Right cardiac atrium (tissue), 5 donors: ENCODE results near the gene CMSS1. TPM values are rescaled to one million over a fixed set of nuclear protein-coding genes. Genes with fewer than 3 reads are reported as not detected.

Experiments used
- ATAC-seq, 2 donors: fragments of 200-7000 bp; cut with Tn5 transposase; one replicate each; pipeline versions ENCODE4 v1.8.0 to v1.9.1; 2020; ENCODE audit warnings: moderate library complexity in 2 of 2, mild to moderate bottlenecking in 1 of 2
- DNase-seq, 3 donors: peaks; one replicate each; pipeline ENCODE4 v3.0.0-alpha.2; 2020
- H3K27ac ChIP-seq: one replicate; pipeline ENCODE4 v1.5.1; 2013; ENCODE audit warnings: mild to moderate bottlenecking, low read length, control low read depth, moderate library complexity
- H3K27me3 ChIP-seq: one replicate; pipeline ENCODE4 v1.6.1; 2013; ENCODE audit not compliant: control insufficient read depth, insufficient read depth
- H3K4me1 ChIP-seq: one replicate; pipeline ENCODE4 v1.6.1; 2013; ENCODE audit warnings: low read length; ENCODE audit not compliant: control insufficient read depth, insufficient read depth
- H3K4me3 ChIP-seq: one replicate; pipeline ENCODE4 v1.5.1; 2013; ENCODE audit warnings: low read length, control low read depth
- H3K9me3 ChIP-seq: one replicate; pipeline ENCODE4 v1.6.1; 2013; ENCODE audit warnings: low read length; ENCODE audit not compliant: control insufficient read depth
- WGBS: extraction: QIAGEN DNeasy Blood & Tissue Kit; methylation state at CpG from one replicate; pipeline ENCODE4 v1.1.7; 2013; 5-methylcytosine and 5-hydroxymethylcytosine counted together
- intact Hi-C, 4 donors: fragments of 100-400 bp; cut with DNase I; formaldehyde crosslinking; loops; one replicate each; pipeline versions ENCODE4 v1.11.0 to v1.14.0; 2022 to 2023
- polyA plus RNA-seq: library from polyadenylated mRNA; stranded (reverse); fragments of 200-250 nt; gene quantifications from one replicate; pipeline ENCODE4 v1.2.3, GENCODE V29; 2013
- total RNA-seq, 4 donors: library from RNA; stranded (reverse); fragmentation: NEBNext Ultra II Directional; extraction: Animal tissue kit (Norgen Biotek cat#: 25700); gene quantifications; one replicate each; pipeline ENCODE4 v1.2.1, GENCODE V29; 2021
- donor health status: healthy with polysubstance abuse.
- donor health status: DM: no; HTN: yes; CAD: no.
- donor health status: DM: no; HTN: no; CAD: no.
- donor health status: DM: no; HTN: yes; CAD: no; lungs with severe emphysema.
- donor health status: DM: yes; HTN: yes; CAD: no.

The CMSS1 gene
- total and polyA plus RNA-seq, 5 donors: 18.9 to 33.8 (median 26.6) TPM

DNA sequence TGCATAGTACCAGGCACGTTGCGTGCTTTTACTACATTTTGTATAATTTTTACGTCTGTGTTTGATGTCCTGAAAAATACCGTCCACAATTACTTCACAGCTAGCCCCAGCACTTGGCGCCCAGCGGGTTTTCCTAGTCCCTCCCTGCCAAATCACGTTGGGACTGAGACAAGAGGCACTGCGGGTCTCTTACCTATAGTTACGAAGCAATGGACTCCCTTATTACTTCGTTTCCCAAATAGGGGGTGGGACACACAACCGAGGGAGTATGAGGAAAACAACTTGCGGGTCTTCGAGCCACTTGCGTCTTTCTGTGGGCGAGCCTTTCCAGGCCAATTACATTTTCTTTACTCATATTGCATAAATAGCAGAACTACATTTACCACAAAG lies 620 bp upstream of the CMSS1 start:
- DNase-seq (peak in 1 of 3 donors; percentile 49), ATAC-seq (no peak)
- WGBS: 2% methylated on average over 15 of the region's 15 CpGs
- intact Hi-C loops: no loop called here
- peak overlapping the region; percentile 61 for H3K4me3 ChIP-seq
- peak overlapping the region; percentile 52 for H3K27ac ChIP-seq
- H3K9me3 ChIP-seq: no peaks in the 10 kb centered on the region
- peaks cover 2% of the 10 kb centered on the region for H3K4me1 ChIP-seq
- no peaks in the 10 kb centered on the region for H3K27me3 ChIP-seq

DNA sequence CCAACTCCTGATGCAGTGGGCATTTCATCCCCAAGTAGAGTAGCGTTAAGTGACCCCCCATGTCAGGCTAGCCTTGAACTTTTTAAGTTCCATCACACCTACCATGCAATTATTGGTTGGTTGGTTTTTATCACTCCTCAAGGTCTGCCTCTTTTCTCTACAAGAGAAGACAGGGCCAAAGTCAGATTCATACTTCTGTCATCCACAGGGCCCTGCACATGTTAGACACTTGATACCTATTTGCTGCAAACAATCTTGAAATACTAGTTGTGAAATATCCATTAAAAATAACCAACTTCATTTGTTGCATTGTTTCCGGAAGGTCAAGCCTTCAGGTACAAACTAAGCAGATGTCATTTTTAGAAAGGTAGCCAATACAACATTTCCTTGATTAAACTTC lies 1.2 kb downstream of the CMSS1 start:
- H3K27ac ChIP-seq: no peak overlapping the region
- ATAC-seq (no peak), DNase-seq (no peak)
- H3K4me3 ChIP-seq: no peak overlapping the region
- WGBS: 90% methylated on average over 2 of the region's 2 CpGs
- intact Hi-C loops: no loop called here
- no peaks in the 10 kb centered on the region for H3K9me3 ChIP-seq
- no peaks in the 10 kb centered on the region for H3K27me3 ChIP-seq
- H3K4me1 ChIP-seq: peaks cover 3% of the 10 kb centered on the region

DNA sequence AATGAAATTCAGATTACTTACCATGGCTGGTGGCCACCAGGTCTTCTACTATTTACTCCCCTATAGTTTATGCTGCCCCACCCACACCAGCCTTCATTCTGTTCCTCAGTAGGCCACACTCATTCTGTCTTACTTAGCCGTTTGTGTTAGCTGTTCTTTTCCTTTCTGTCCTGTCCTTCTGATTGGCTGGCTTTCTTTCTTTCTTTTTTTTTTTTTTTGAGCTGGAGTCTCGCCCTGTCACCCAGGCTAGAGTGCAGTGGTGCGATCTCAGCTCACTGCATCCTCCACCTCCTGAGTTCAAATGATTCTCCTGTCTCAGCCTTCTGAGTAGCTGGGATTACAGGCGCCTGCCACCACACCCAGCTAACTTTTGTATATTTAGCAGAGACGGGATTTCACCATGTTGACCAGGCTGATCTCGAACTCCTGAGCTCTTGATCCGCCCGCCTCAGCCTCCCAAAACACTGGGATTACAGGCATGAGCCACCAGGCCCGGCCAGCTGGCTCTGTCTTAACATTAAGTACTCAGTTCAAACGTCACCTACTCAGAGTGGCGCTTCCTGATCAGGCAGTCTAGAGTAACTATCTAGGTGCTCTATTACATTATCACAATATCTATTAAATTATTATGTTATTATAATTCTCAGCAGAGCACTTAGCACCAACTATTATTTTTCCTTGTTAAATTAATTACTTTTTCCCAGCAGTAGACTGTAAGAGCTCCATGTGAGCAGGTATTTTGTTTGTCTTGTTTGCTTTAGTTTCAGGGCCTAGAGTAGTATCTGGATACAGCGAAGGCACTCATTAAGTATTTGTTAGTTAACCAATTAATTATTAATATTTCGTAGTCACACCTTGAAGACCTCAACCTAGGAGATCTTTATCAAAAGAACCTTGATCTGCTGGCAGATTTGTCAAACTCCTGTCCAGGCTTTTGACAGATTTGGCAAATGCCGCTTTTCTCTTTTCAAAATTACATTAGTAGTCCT lies 6.4 kb downstream of the CMSS1 start:
- DNase-seq: peak in 1 of 3 donors; percentile 25
- H3K9me3 ChIP-seq: no peaks in the 10 kb centered on the region
- H3K27ac ChIP-seq: no peak overlapping the region
- H3K4me1 ChIP-seq: peaks cover 3% of the 10 kb centered on the region
- WGBS: 86% methylated on average over 14 of the region's 14 CpGs
- no peak for ATAC-seq
- H3K27me3 ChIP-seq: no peaks in the 10 kb centered on the region
- H3K4me3 ChIP-seq: no peak overlapping the region
- intact Hi-C loops: no loop called here

- intact Hi-C loops: no loop called here
- ATAC-seq: no peak
- no peaks in the 10 kb centered on the region for H3K9me3 ChIP-seq
- peaks cover 3% of the 10 kb centered on the region for H3K4me1 ChIP-seq
- DNase-seq: no peak
- no peaks in the 10 kb centered on the region for H3K27me3 ChIP-seq
- no peak overlapping the region for H3K4me3 ChIP-seq
- WGBS: 74% methylated on average over 3 of the region's 3 CpGs
- H3K27ac ChIP-seq: no peak overlapping the region
These were observed 7.5 kb downstream of the CMSS1 start for GRCh38 chr3:99825004-99825640.

DNA sequence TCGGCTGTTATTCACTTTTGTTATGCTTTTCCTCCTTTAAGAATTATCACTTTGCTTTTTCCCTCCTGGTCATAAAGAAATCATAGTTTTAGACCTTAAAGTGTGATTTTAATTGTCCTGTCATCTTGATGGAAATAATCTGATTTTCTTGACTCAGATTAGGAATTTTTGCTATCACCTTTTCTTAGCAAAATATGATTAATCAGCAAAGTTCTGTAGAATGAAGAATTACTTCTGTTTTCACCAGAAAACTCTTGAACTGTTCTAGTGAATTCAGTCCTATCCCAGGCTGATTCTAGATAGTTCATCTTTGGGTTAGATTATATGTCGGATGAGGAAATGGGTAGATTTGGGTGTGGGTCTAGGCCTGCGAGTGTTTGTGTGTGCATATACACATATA lies 12.2 kb downstream of the CMSS1 start:
- H3K4me1 ChIP-seq: peaks cover 3% of the 10 kb centered on the region
- no peak for ATAC-seq
- no peaks in the 10 kb centered on the region for H3K27me3 ChIP-seq
- H3K4me3 ChIP-seq: no peak overlapping the region
- H3K27ac ChIP-seq: no peak overlapping the region
- intact Hi-C loops: loop anchor here in 1 of 4 donors (5.0 kb wide), 1 partner anchor 427 kb away; no protein-coding TSS in a partner anchor
- 96% methylated on average over 3 of the region's 3 CpGs for WGBS
- no peaks in the 10 kb centered on the region for H3K9me3 ChIP-seq
- no peak for DNase-seq

- ATAC-seq (peak in 1 of 2 donors; percentile 34), DNase-seq (no peak)
- no peak overlapping the region for H3K27ac ChIP-seq
- H3K9me3 ChIP-seq: no peaks in the 10 kb centered on the region
- 44% methylated on average over 4 of the region's 4 CpGs for WGBS
- H3K27me3 ChIP-seq: no peaks in the 10 kb centered on the region
- intact Hi-C loops: loop anchor here in 1 of 4 donors (5.0 kb wide), 1 partner anchor 424 kb away; no protein-coding TSS in a partner anchor
- H3K4me1 ChIP-seq: peaks cover 3% of the 10 kb centered on the region
- H3K4me3 ChIP-seq: no peak overlapping the region
These were observed 16.0 kb downstream of the CMSS1 start for GRCh38 chr3:99833617-99834205.

DNA sequence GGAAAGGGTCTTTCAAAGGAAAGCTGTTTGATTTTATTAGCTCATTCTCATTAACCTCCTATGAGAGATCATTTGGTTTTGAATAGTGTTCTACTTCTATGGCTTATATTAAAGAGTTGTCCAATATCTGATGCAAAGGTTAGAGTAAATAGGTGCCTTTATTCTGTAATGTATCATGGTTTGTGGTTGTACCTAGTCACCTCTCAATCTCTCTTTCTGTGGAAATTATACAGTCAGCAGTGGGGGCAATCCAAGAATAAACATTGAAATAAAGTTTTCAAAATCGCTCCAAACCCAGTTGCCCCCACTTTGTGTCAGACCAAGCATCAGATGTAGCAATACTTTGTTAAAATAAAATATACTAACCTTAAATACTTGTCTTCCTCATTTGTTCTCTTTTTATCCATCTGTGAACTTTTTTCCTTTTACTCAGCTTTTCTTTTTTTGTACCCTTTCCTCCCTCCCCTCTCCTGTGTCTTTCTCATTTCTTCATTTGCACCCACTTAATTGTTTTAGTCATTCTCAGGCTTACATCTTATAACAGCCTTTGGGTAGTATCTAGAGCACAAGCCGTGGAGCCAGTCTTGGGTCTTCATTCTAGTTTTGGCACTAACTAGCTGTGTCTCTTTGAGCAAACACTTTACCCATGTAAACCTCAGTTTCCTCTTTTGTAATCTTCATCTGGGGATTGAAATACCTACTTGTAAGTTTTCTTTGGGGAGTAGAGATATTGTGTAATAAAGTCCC lies 16.7 kb downstream of the CMSS1 start:
- Histone ChIP-seq H3K27me3 (no peaks in the 10 kb centered on the region), H3K9me3 (no peaks in the 10 kb centered on the region), H3K4me1 (peaks cover 3% of the 10 kb centered on the region), H3K27ac (no peak overlapping the region), H3K4me3 (no peak overlapping the region)
- intact Hi-C loops: loop anchor here in 1 of 4 donors (5.0 kb wide), 1 partner anchor 423 kb away; no protein-coding TSS in a partner anchor
- 89% methylated on average over 2 of the region's 2 CpGs for WGBS
- ATAC-seq (no peak), DNase-seq (no peak)

DNA sequence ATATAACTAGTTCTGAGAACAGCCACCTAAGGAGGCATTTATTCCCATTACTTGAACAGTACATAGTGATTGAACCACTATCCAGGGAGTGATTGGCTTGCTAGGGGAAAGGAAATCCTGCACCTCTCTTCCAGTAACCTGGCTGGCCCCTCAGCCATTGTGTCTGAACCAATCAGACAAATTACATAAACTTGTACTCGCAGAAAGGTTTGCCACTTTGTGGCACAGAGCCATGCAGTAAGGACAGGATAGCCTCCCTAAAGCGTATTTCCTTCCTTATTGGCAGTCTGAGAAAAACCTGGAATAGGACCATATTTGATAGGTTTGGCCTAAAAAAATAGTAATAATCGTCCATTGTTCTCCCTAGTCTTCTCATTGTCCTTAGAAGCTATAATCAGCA lies 19.0 kb downstream of the CMSS1 start:
- Histone ChIP-seq H3K4me3 (no peak overlapping the region), H3K9me3 (no peaks in the 10 kb centered on the region), H3K27ac (no peak overlapping the region), H3K4me1 (peaks cover 3% of the 10 kb centered on the region), H3K27me3 (no peaks in the 10 kb centered on the region)
- ATAC-seq: peak; percentile 20 to 68
- peak in 2 of 3 donors; percentile 25 to 29 for DNase-seq
- intact Hi-C loops: loop anchor here in 2 of 4 donors (5.0 kb wide), 1 partner anchor 416 kb away; no protein-coding TSS in a partner anchor
- WGBS: 67% methylated on average over 3 of the region's 3 CpGs

GRCh38 chr3:99837715-99838114 lies 20.1 kb downstream of the CMSS1 start:
- DNase-seq (no peak), ATAC-seq (no peak)
- Histone ChIP-seq H3K4me3 (no peak overlapping the region), H3K9me3 (no peaks in the 10 kb centered on the region), H3K4me1 (peaks cover 3% of the 10 kb centered on the region), H3K27ac (no peak overlapping the region), H3K27me3 (no peaks in the 10 kb centered on the region)
- intact Hi-C loops: loop anchor here in 2 of 4 donors (5.0 kb wide), 1 partner anchor 415 kb away; no protein-coding TSS in a partner anchor
- WGBS: 94% methylated on average over 1 of the region's 1 CpG

- H3K4me3 ChIP-seq: no peak overlapping the region
- H3K4me1 ChIP-seq: peaks cover 1% of the 10 kb centered on the region
- no peak for DNase-seq
- no peaks in the 10 kb centered on the region for H3K9me3 ChIP-seq
- no peak for ATAC-seq
- intact Hi-C loops: loop anchor here in 2 of 4 donors (5.0 kb wide), 1 partner anchor 414 kb away; no protein-coding TSS in a partner anchor
- H3K27me3 ChIP-seq: no peaks in the 10 kb centered on the region
- H3K27ac ChIP-seq: no peak overlapping the region
These were observed 21.1 kb downstream of the CMSS1 start for GRCh38 chr3:99838755-99839154.
